Left lung (tissue), 10 donors: ENCODE results near the gene TOP1. TPM values are rescaled to one million over a fixed set of nuclear protein-coding genes. Genes with fewer than 3 reads are reported as not detected.

Experiments
- ATAC-seq: fragments of 200-7000 bp; cut with Tn5 transposase; one replicate; pipeline ENCODE4 v1.9.1; 2020; ENCODE audit warnings: moderate library complexity
- DNase-seq, 4 donors: peaks; one replicate each; pipeline ENCODE4 v3.0.0-alpha.2; 2013 to 2020
- H3K27ac ChIP-seq, 2 donors: fragments of 200-600 bp; sonication (generic) in 1 of 2; one replicate each; pipeline versions ENCODE4 v1.5.0 to v1.8.0; 2020 to 2021
- H3K27me3 ChIP-seq, 2 donors: fragments of 200-600 bp; sonication (generic) in 1 of 2; one replicate each; pipeline versions ENCODE4 v1.5.0 to v1.8.0; 2020 to 2021
- H3K36me3 ChIP-seq, 2 donors: fragments of 200-600 bp; sonication (generic) in 1 of 2; one replicate each; pipeline versions ENCODE4 v1.5.0 to v1.8.0; 2020 to 2021
- H3K4me1 ChIP-seq, 2 donors: fragments of 200-600 bp; one replicate each; pipeline ENCODE4 v1.8.0; 2021
- H3K4me3 ChIP-seq, 2 donors: fragments of 200-600 bp; sonication (generic) in 1 of 2; one replicate each; pipeline versions ENCODE4 v1.5.0 to v1.8.0; 2020 to 2021; ENCODE audit warnings: mild to moderate bottlenecking in 1 of 2
- H3K9me3 ChIP-seq, 2 donors: fragments of 200-600 bp; sonication (generic) in 1 of 2; one replicate each; pipeline versions ENCODE4 v1.5.0 to v1.8.0; 2020 to 2021
- CTCF ChIP-seq, 2 donors: fragments of 200-600 bp; sonication (generic) in 1 of 2; IDR thresholded peaks; one replicate each; pipeline versions ENCODE4 v1.5.0 to v1.8.0; 2021; ENCODE audit warnings: antibody characterized with exemption in 2 of 2
- intact Hi-C, 2 donors: fragments of 100-400 bp; cut with DNase I; formaldehyde crosslinking; loops; one replicate each; pipeline versions ENCODE4 v1.11.2 to v1.14.2; 2022
- polyA plus RNA-seq, 6 donors: library from polyadenylated mRNA; unstranded; fragments of 120-200 nt; gene quantifications; one replicate each; pipeline ENCODE4 v1.2.1, GENCODE V29; 2013; ENCODE audit not compliant: insufficient read length in 6 of 6
- total RNA-seq, 2 donors: library from RNA; stranded (reverse); fragmentation: NEBNext Ultra II Directional; extraction: Animal tissue kit (Norgen Biotek cat#: 25700); gene quantifications; one replicate each; pipeline ENCODE4 v1.2.1, GENCODE V29; 2021
- donor health status: DM: no; HTN: yes; CAD: no.
- donor health status: DM: no; HTN: no; CAD: no.

Gene TOP1
- total and polyA plus RNA-seq, 8 donors: 68.0 to 99.3 (median 95.5) TPM

GRCh38 chr20:41163821-41164220, 135.2 kb downstream of the TOP1 start:
- Histone ChIP-seq H3K27ac (no peak overlapping the region), H3K9me3 (no peaks in the 10 kb centered on the region), H3K4me1 (peaks cover 0 to 11% of the 10 kb centered on the region in 2 donors), H3K4me3 (no peak overlapping the region), H3K27me3 (no peaks in the 10 kb centered on the region), H3K36me3 (peaks cover 3 to 84% of the 10 kb centered on the region in 2 donors)
- ATAC-seq: no peak
- DNase-seq: no peak
- intact Hi-C loops: no loop called here
- no peak for TF ChIP-seq CTCF (IDR thresholded peaks at IDR 0.05)

GRCh38 chr20:41165001-41165882, 136.6 kb downstream of the TOP1 start:
- H3K36me3 ChIP-seq: peaks cover 3 to 90% of the 10 kb centered on the region in 2 donors

GRCh38 chr20:41166201-41167117, 137.8 kb downstream of the TOP1 start:
- ATAC-seq: no peak
- Histone ChIP-seq H3K9me3 (no peaks in the 10 kb centered on the region), H3K4me3 (no peak overlapping the region), H3K27ac (no peak overlapping the region), H3K36me3 (peaks cover 3 to 93% of the 10 kb centered on the region in 2 donors), H3K4me1 (peaks cover 0 to 5% of the 10 kb centered on the region in 2 donors), H3K27me3 (no peaks in the 10 kb centered on the region)
- intact Hi-C loops: no loop called here
- peak in 1 of 4 donors; percentile 28 for DNase-seq
- TF ChIP-seq CTCF (IDR thresholded peaks at IDR 0.05): no peak

More at GRCh38 chr20:41165001-41165882, 136.6 kb downstream of the TOP1 start:
- Histone ChIP-seq H3K27ac (no peak overlapping the region), H3K4me3 (no peak overlapping the region), H3K4me1 (peaks cover 0 to 5% of the 10 kb centered on the region in 2 donors), H3K9me3 (no peaks in the 10 kb centered on the region), H3K27me3 (no peaks in the 10 kb centered on the region)
- ATAC-seq: no peak
- no peak for DNase-seq
- TF ChIP-seq CTCF (IDR thresholded peaks at IDR 0.05): no peak
- intact Hi-C loops: no loop called here

- Histone ChIP-seq H3K4me1 (peaks cover 0 to 5% of the 10 kb centered on the region in 2 donors), H3K27me3 (no peaks in the 10 kb centered on the region), H3K27ac (no peak overlapping the region), H3K36me3 (peaks cover 3 to 96% of the 10 kb centered on the region in 2 donors), H3K4me3 (no peak overlapping the region), H3K9me3 (no peaks in the 10 kb centered on the region)
- TF ChIP-seq CTCF (IDR thresholded peaks at IDR 0.05): no peak
- DNase-seq: peak in 1 of 4 donors; percentile 16
- ATAC-seq: no peak
- intact Hi-C loops: no loop called here
These were observed 138.5 kb downstream of the TOP1 start for GRCh38 chr20:41167118-41167470.
